Epithelial cell of esophagus (primary cell): ENCODE data around the gene CTBP2.

ENCODE experiments used
- DNase-seq: peaks from one replicate; pipeline ENCODE4 v3.0.0; 2010; ENCODE audit warnings: low read depth
- H3K4me3 ChIP-seq: 2 replicates; pipeline ENCODE4 v1.5.1; 2011; ENCODE audit warnings: mild to moderate bottlenecking, low read length, control low read depth
- CTCF ChIP-seq: IDR thresholded peaks from 2 replicates; pipeline ENCODE4 v1.5.1; 2011; ENCODE audit warnings: low read depth, mild to moderate bottlenecking, low read length, control low read depth, inconsistent platforms; ENCODE audit not compliant: insufficient read depth; ENCODE audit errors: missing control alignments

CTBP2 gene

GRCh38 chr10:125068406-125068805 is 92.0 kb downstream of the CTBP2 start:
- H3K4me3 ChIP-seq, result no peak overlapping the region
- no peak for TF ChIP-seq CTCF
- DNase-seq, result no peak

DNA sequence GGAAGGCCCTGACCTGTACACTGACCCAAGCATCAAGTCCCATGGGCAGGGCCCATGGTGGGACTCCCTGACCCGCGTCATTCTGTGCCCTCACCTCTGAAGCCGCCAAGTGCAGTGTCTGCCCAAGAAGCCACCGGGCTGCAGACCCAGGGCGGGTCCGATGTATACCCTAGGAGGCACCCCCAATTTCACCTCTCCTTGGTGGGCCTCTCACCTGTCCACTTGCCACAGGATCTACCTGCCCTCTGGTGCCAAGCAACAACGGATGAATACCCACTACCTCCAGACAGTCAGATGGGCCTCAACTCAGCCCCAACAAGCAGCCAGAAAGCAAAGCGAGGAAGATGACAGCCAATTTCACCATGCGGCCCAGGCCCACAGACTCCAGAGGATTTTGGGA is 92.6 kb downstream of the CTBP2 start:
- no peak for TF ChIP-seq CTCF
- DNase-seq, result no peak
- H3K4me3 ChIP-seq, result no peak overlapping the region

GRCh38 chr10:125066764-125067450 is 93.5 kb downstream of the CTBP2 start:
- no peak for DNase-seq
- no peak for TF ChIP-seq CTCF
- no peak overlapping the region for H3K4me3 ChIP-seq

DNA sequence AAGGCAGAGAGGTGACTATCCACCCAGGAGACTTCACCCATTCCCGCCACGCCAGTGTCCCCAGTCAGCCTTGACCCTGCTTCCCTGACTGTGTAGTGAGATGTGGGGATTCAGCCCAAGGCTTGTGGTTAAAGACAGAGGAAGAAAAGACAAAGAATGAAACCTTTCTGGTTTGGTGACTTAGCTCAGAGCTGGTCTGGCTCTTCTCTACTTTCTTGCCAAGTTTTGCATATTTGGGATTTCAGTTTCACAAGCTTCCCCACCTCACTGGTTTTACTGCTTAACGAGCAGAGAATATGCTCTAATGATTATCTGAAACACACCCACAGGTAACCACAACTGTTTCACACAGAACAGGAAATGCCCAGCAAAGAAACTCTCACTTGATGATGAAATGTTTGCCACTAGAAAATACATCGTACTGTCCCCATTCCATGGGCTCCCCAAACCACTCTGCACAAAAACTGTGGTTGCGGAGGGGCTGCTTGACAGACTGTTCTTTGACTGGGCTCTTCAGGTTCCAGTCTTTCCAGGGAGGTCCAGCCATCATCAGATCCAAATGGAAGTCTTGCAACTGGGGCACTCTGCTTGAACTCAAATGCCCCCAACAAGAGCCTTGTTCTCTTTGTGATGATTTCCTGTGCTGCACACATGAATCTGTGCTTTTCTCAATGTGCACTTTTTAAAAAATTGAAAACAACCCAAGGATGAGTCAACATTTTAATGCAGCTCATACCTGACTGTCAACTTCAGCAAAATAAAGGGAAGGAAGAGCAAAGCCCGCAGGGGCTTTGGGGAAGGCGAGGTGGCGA is 95.5 kb downstream of the CTBP2 start:
- peak overlapping the region; percentile 16 for H3K4me3 ChIP-seq
- no peak for TF ChIP-seq CTCF
- peak; percentile 96 for DNase-seq

DNA sequence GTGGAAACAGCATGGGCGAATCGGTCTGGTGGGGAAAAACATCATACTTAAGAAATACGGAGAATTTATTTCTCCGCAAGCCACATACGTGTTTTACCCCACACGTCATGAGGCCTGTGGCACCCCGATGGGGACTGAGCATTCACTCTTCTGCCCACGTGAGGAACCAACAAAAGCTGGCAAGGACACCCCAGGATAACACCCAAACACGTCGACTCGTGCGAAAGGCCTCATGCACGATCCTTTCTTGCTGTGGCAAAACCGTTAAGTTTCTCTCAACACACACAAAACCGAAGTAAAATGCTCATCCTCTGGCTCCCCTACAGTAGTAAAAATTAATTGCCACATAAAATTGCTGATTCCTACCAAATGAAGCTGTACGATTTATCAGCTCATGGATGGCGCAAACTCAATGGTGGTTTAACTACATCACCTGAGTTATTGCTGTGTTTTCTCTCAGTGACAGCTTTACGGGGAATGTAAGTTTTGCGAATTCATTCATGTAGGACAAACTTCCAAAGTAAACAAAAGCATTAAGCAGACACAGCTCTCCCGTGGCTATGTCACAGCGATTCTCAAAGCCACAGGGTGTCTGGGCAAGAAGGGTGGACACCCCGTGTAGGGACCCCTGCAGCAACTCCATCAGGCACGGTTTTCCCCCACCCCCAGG is 97.0 kb downstream of the CTBP2 start:
- H3K4me3 ChIP-seq, result no peak overlapping the region
- no peak for TF ChIP-seq CTCF
- DNase-seq, result no peak

DNA sequence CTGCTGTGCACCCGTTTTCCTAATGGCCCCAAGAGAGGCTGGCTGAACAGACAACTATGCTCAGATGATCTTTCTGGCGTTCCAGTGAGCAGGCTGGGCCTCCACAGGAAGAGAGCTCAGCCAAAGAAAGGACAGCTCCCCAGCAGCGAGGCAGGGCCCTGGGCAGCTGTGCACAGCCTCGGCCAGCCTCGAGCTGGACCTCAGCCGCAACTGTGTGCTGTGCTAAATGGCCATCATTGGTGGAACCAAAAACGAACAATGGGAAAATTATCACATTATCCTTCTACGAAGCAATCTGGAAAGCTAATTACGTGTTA is 97.5 kb downstream of the CTBP2 start:
- no peak for TF ChIP-seq CTCF
- DNase-seq, result no peak
- H3K4me3 ChIP-seq, result no peak overlapping the region
